Astrocyte (in vitro differentiated cells and primary cell): ENCODE results near the gene GDF7. TPM values are rescaled to one million over a fixed set of nuclear protein-coding genes. Genes with fewer than 3 reads are reported as not detected.

Experiments used
- DNase-seq: peaks from one replicate; pipeline ENCODE4 v3.0.0-alpha.2; 2010; ENCODE audit warnings: low read depth
- FAIRE-seq: peaks from 2 replicates; lab custom pipeline; 2011; peaks lifted over from hg19 to GRCh38; lab: Jason Lieb, UNC
- H2AFZ ChIP-seq: 2 replicates; pipeline ENCODE4 v1.6.0; 2012; ENCODE audit warnings: low read depth, low read length, inconsistent platforms
- H3K27ac ChIP-seq: 2 replicates; pipeline ENCODE4 v1.5.1; 2011; ENCODE audit warnings: low read depth, low read length, inconsistent platforms
- H3K27me3 ChIP-seq: 2 replicates; pipeline ENCODE4 v1.6.0; 2011; ENCODE audit warnings: low read length, inconsistent platforms; ENCODE audit not compliant: insufficient read depth
- H3K36me3 ChIP-seq: 2 replicates; pipeline ENCODE4 v1.5.1; 2011; ENCODE audit warnings: low read length, inconsistent platforms; ENCODE audit not compliant: insufficient read depth
- H3K4me1 ChIP-seq: 2 replicates; pipeline ENCODE4 v1.5.1; 2011; ENCODE audit warnings: low read length, inconsistent platforms; ENCODE audit not compliant: insufficient read depth
- H3K4me2 ChIP-seq: 2 replicates; pipeline ENCODE4 v1.6.0; 2012; ENCODE audit warnings: low read length, inconsistent platforms
- H3K4me3 ChIP-seq: 2 replicates; pipeline ENCODE4 v1.5.1; 2011; ENCODE audit warnings: low read depth, mild to moderate bottlenecking, low read length, inconsistent platforms; ENCODE audit not compliant: insufficient read depth
- H3K79me2 ChIP-seq: 2 replicates; pipeline ENCODE4 v1.6.0; 2012; ENCODE audit warnings: mild to moderate bottlenecking, low read length, inconsistent platforms; ENCODE audit not compliant: insufficient read depth
- H3K9ac ChIP-seq: 2 replicates; pipeline ENCODE4 v1.6.0; 2012; ENCODE audit warnings: mild to moderate bottlenecking, low read length, inconsistent platforms
- H3K9me3 ChIP-seq: 2 replicates; pipeline ENCODE4 v1.5.1; 2012; ENCODE audit warnings: low read depth, mild to moderate bottlenecking, low read length, inconsistent platforms; ENCODE audit not compliant: insufficient read depth
- H4K20me1 ChIP-seq: 2 replicates; pipeline ENCODE4 v1.6.0; 2012; ENCODE audit warnings: low read length, inconsistent platforms; ENCODE audit not compliant: insufficient read depth
- H3K27ac Mint-ChIP-seq: one replicate; pipeline ENCODE4 v1.8.0; 2021; ENCODE audit warnings: mild to moderate bottlenecking, mixed read lengths; ENCODE audit not compliant: unreplicated experiment
- H3K27me3 Mint-ChIP-seq: one replicate; pipeline ENCODE4 v1.8.0; 2021; ENCODE audit warnings: low read depth, mixed read lengths; ENCODE audit not compliant: unreplicated experiment
- H3K36me3 Mint-ChIP-seq: one replicate; pipeline ENCODE4 v1.8.0; 2021; ENCODE audit warnings: low read depth, mixed read lengths; ENCODE audit not compliant: unreplicated experiment
- H3K4me1 Mint-ChIP-seq: one replicate; pipeline ENCODE4 v1.8.0; 2021; ENCODE audit warnings: low read depth, mixed read lengths; ENCODE audit not compliant: unreplicated experiment
- H3K4me3 Mint-ChIP-seq: one replicate; pipeline ENCODE4 v1.8.0; 2021; ENCODE audit warnings: mild to moderate bottlenecking, moderate library complexity, mixed read lengths; ENCODE audit not compliant: unreplicated experiment
- H3K9me3 Mint-ChIP-seq: one replicate; pipeline ENCODE4 v1.8.0; 2021; ENCODE audit warnings: mild to moderate bottlenecking, mixed read lengths; ENCODE audit not compliant: unreplicated experiment
- CTCF ChIP-seq: IDR thresholded peaks from 2 replicates; pipeline ENCODE4 v1.5.1; 2011; ENCODE audit warnings: low read depth, mild to moderate bottlenecking, inconsistent platforms, low read length, moderate library complexity; ENCODE audit not compliant: insufficient read depth
- EZH2 ChIP-seq: IDR thresholded peaks from 2 replicates; pipeline ENCODE4 v1.6.1; 2012; ENCODE audit warnings: mild to moderate bottlenecking, low read length, inconsistent platforms; ENCODE audit not compliant: insufficient read depth
- total RNA-seq: library from RNA; stranded (reverse); gene quantifications from 2 replicates; pipeline ENCODE4 v1.2.1, GENCODE V29; 2021

Gene GDF7
- total RNA-seq, 1 donor from 2014 or later, result 1.9 TPM

- Mint-ChIP-seq H3K4me1 (peaks cover 27% of the 10 kb centered on the region), H3K36me3 (peaks cover 4% of the 10 kb centered on the region), H3K27me3 (no peaks in the 10 kb centered on the region), H3K9me3 (no peaks in the 10 kb centered on the region), H3K27ac (no peak overlapping the region), H3K4me3 (no peak overlapping the region)
- FAIRE-seq (no peak), DNase-seq (no peak)
- no peak overlapping the region for H3K4me3 ChIP-seq
- no peak overlapping the region for H3K27ac ChIP-seq
- H2AFZ ChIP-seq, result no peak overlapping the region
- TF ChIP-seq CTCF (no peak), EZH2 (no peak)
- H3K4me2 ChIP-seq, result no peak overlapping the region
- no peaks in the 10 kb centered on the region for H3K79me2 ChIP-seq
- no peaks in the 10 kb centered on the region for H3K9me3 ChIP-seq
- no peak overlapping the region for H3K9ac ChIP-seq
- H4K20me1 ChIP-seq, result peaks cover 19% of the 10 kb centered on the region
- H3K36me3 ChIP-seq, result no peaks in the 10 kb centered on the region
- no peaks in the 10 kb centered on the region for H3K27me3 ChIP-seq
- peaks cover 37% of the 10 kb centered on the region for H3K4me1 ChIP-seq
Measured at GRCh38 chr2:20638014-20638413, 28.9 kb upstream of the GDF7 start.

- Histone ChIP-seq H3K9ac (no peak overlapping the region), H3K27me3 (no peaks in the 10 kb centered on the region), H3K4me2 (no peak overlapping the region), H3K27ac (no peak overlapping the region), H3K4me1 (peaks cover 36% of the 10 kb centered on the region), H3K4me3 (no peak overlapping the region), H2AFZ (no peak overlapping the region), H3K79me2 (no peaks in the 10 kb centered on the region), H3K36me3 (no peaks in the 10 kb centered on the region), H4K20me1 (peaks cover 19% of the 10 kb centered on the region), H3K9me3 (no peaks in the 10 kb centered on the region)
- FAIRE-seq (no peak), DNase-seq (no peak)
- Mint-ChIP-seq H3K36me3 (peaks cover 4% of the 10 kb centered on the region), H3K9me3 (no peaks in the 10 kb centered on the region), H3K4me3 (no peak overlapping the region), H3K27me3 (no peaks in the 10 kb centered on the region), H3K4me1 (peaks cover 27% of the 10 kb centered on the region), H3K27ac (no peak overlapping the region)
- no peak for TF ChIP-seq EZH2
Measured at GRCh38 chr2:20638646-20639430, 28.1 kb upstream of the GDF7 start.

- H3K36me3 Mint-ChIP-seq, result peaks cover 9% of the 10 kb centered on the region
- H3K27ac Mint-ChIP-seq, result peak overlapping the region; percentile 69
Measured at GRCh38 chr2:20640411-20641122, 26.4 kb upstream of the GDF7 start.

More at GRCh38 chr2:20640411-20641122, 26.4 kb upstream of the GDF7 start:
- DNase-seq, result no peak
- Histone ChIP-seq H3K4me2 (peak overlapping the region; percentile 4), H3K36me3 (no peaks in the 10 kb centered on the region), H3K4me1 (peaks cover 19% of the 10 kb centered on the region), H3K27ac (no peak overlapping the region), H2AFZ (no peak overlapping the region), H3K79me2 (no peaks in the 10 kb centered on the region), H3K27me3 (no peaks in the 10 kb centered on the region), H3K9me3 (no peaks in the 10 kb centered on the region), H4K20me1 (peaks cover 15% of the 10 kb centered on the region), H3K4me3 (no peak overlapping the region), H3K9ac (peak overlapping the region; percentile 71)
- Mint-ChIP-seq H3K4me3 (no peak overlapping the region), H3K27me3 (no peaks in the 10 kb centered on the region), H3K9me3 (no peaks in the 10 kb centered on the region), H3K4me1 (peaks cover 16% of the 10 kb centered on the region)
- FAIRE-seq, result no peak
- TF ChIP-seq CTCF (no peak), EZH2 (no peak)
